Kidney (tissue), 14 donors: ENCODE data around the gene TMEM204. TPM values are rescaled to one million over a fixed set of nuclear protein-coding genes. Genes with fewer than 3 reads are reported as not detected.

ENCODE experiments used
- DNase-seq, 5 donors: peaks; one replicate each; pipeline ENCODE4 v3.0.0-alpha.2; 2013 to 2020
- FAIRE-seq: peaks from 2 replicates; lab custom pipeline; 2012; peaks lifted over from hg19 to GRCh38; lab: Jason Lieb, UNC
- H3K27ac ChIP-seq, 2 donors: one replicate each; pipeline ENCODE4 v1.7.0; 2013; ENCODE audit warnings: low read depth in 2 of 2, low read length in 2 of 2, inconsistent platforms in 1 of 2
- H3K27me3 ChIP-seq: one replicate; pipeline ENCODE4 v1.7.1; 2013; ENCODE audit warnings: low read length, inconsistent platforms; ENCODE audit not compliant: control insufficient read depth, insufficient read depth
- H3K36me3 ChIP-seq, 3 donors: one replicate each; pipeline versions ENCODE4 v1.7.0 to v1.7.1; 2013; ENCODE audit warnings: low read length in 3 of 3, control low read depth in 1 of 3, inconsistent platforms in 1 of 3; ENCODE audit not compliant: insufficient read depth in 3 of 3, control insufficient read depth in 2 of 3
- H3K4me1 ChIP-seq, 3 donors: one replicate each; pipeline versions ENCODE4 v1.7.0 to v1.7.1; 2013; ENCODE audit warnings: low read length in 3 of 3, inconsistent platforms in 1 of 3, low read depth in 1 of 3; ENCODE audit not compliant: control insufficient read depth in 2 of 3, insufficient read depth in 2 of 3
- H3K4me3 ChIP-seq, 3 donors: one replicate each; pipeline versions ENCODE4 v1.7.0 to v1.8.1; 2013; ENCODE audit warnings: low read length in 3 of 3, control low read depth in 1 of 3, inconsistent platforms in 1 of 3
- H3K9ac ChIP-seq, 3 donors: one replicate each; pipeline versions ENCODE4 v1.7.0 to v1.7.1; 2013; ENCODE audit warnings: low read length in 3 of 3, control low read depth in 1 of 3, inconsistent platforms in 1 of 3
- H3K9me3 ChIP-seq, 3 donors: one replicate each; pipeline versions ENCODE4 v1.7.0 to v1.7.1; 2013; ENCODE audit warnings: low read length in 3 of 3, control low read depth in 1 of 3, inconsistent platforms in 1 of 3; ENCODE audit not compliant: control insufficient read depth in 2 of 3, insufficient read depth in 1 of 3
- CTCF ChIP-seq: IDR thresholded peaks from 3 replicates; pipeline ENCODE4 v1.5.1; 2012; ENCODE audit warnings: mild to moderate bottlenecking, moderate library complexity, borderline replicate concordance; ENCODE audit not compliant: insufficient read depth; ENCODE audit errors: extremely low read depth
- intact Hi-C: fragments of 100-400 bp; cut with DNase I; formaldehyde crosslinking; loops from one replicate; pipeline ENCODE4 v1.11.1; 2022
- polyA plus RNA-seq: library from polyadenylated mRNA; stranded (reverse); fragments of 350-450 nt; fragmentation: Illumina TruSeq; extraction: RNeasy Lipid Tissue Mini Kit (QIAGEN cat#74804); gene quantifications from one replicate; pipeline ENCODE4 v1.2.3, GENCODE V29; 2014; ENCODE audit warnings: low read depth, low replicate concordance; ENCODE audit not compliant: insufficient read depth
- total RNA-seq: library from RNA; stranded (reverse); fragmentation: NEBNext Ultra II Directional; extraction: Animal tissue kit (Norgen Biotek cat#: 25700); gene quantifications from one replicate; pipeline ENCODE4 v1.2.1, GENCODE V29; 2021
- donor health status: control.
- donor health status: control.
- donor health status: control.
- donor health status: control.
- donor health status: control.
- donor health status: DM: yes; HTN: yes; CAD: no.
- donor health status: Normal renal cell carcinoma (clear cell type).

Gene TMEM204
- total and polyA plus RNA-seq, 2 donors from 2014 or later: 40.9 to 49.5 TPM

- H3K4me3 ChIP-seq: no peak overlapping the region
- H3K27me3 ChIP-seq: no peaks in the 10 kb centered on the region
- H3K27ac ChIP-seq: no peak overlapping the region
- H3K9me3 ChIP-seq: no peaks in the 10 kb centered on the region
- no peaks in the 10 kb centered on the region for H3K4me1 ChIP-seq
- no peak for TF ChIP-seq CTCF
- intact Hi-C loops: no loop called here
- DNase-seq: no peak
- H3K9ac ChIP-seq: no peak overlapping the region
- peaks cover 0 to 3% (median 3%) of the 10 kb centered on the region in 3 donors for H3K36me3 ChIP-seq
- no peak for FAIRE-seq
These were observed 31.8 kb upstream of the TMEM204 start for GRCh38 chr16:1501630-1502029.

GRCh38 chr16:1502092-1503004 lies 31.1 kb upstream of the TMEM204 start:
- intact Hi-C loops: no loop called here
- TF ChIP-seq CTCF: no peak
- Histone ChIP-seq H3K36me3 (peaks cover 0 to 3% (median 3%) of the 10 kb centered on the region in 3 donors), H3K9ac (no peak overlapping the region), H3K9me3 (no peaks in the 10 kb centered on the region), H3K27me3 (no peaks in the 10 kb centered on the region), H3K4me3 (no peak overlapping the region), H3K4me1 (no peaks in the 10 kb centered on the region), H3K27ac (no peak overlapping the region)
- DNase-seq: no peak
- FAIRE-seq: no peak

- DNase-seq (no peak), FAIRE-seq (no peak)
- no peak for TF ChIP-seq CTCF
- Histone ChIP-seq H3K27ac (no peak overlapping the region), H3K9ac (no peak overlapping the region), H3K9me3 (no peaks in the 10 kb centered on the region), H3K36me3 (peaks cover 0 to 3% (median 3%) of the 10 kb centered on the region in 3 donors), H3K4me1 (no peaks in the 10 kb centered on the region), H3K27me3 (no peaks in the 10 kb centered on the region), H3K4me3 (no peak overlapping the region)
- intact Hi-C loops: no loop called here
These were observed 30.1 kb upstream of the TMEM204 start for GRCh38 chr16:1503110-1503955.
